HG03135 (cell line): ENCODE measurements around the gene MAGEB17.

Experiments used
- ATAC-seq: cut with Tn5 transposase; IDR thresholded peaks from one replicate; pipeline ENCODE4 v1.9.1; 2021; ENCODE audit warnings: mild to moderate bottlenecking, moderate library complexity; ENCODE audit not compliant: unreplicated experiment

The MAGEB17 gene

GRCh38 chrX:16205840-16206239 is 38.6 kb downstream of the MAGEB17 start:
- ATAC-seq = no peak

- ATAC-seq = no peak
These were observed 40.4 kb downstream of the MAGEB17 start for GRCh38 chrX:16207634-16208033.

- ATAC-seq = no peak
These were observed 41.3 kb downstream of the MAGEB17 start for GRCh38 chrX:16208601-16209000.

- ATAC-seq = no peak
These were observed 42.8 kb downstream of the MAGEB17 start for GRCh38 chrX:16210061-16210460.

- ATAC-seq = no peak
These were observed 44.7 kb downstream of the MAGEB17 start for GRCh38 chrX:16212024-16212423.

GRCh38 chrX:16212436-16212835 is 45.2 kb downstream of the MAGEB17 start:
- no peak for ATAC-seq

- no peak for ATAC-seq
These were observed 46.7 kb downstream of the MAGEB17 start for GRCh38 chrX:16213961-16214360.

- no peak for ATAC-seq
These were observed 48.4 kb downstream of the MAGEB17 start for GRCh38 chrX:16215660-16216059.
